GM21423 (cell line): ENCODE data around the gene NECTIN3.
A peak's percentile ranks its signal among the peaks of the same experiment; 100 is the strongest.

Source experiments
- ATAC-seq: cut with Tn5 transposase; IDR thresholded peaks from one replicate; pipeline ENCODE4 v1.9.1; 2021; ENCODE audit warnings: mild to moderate bottlenecking, moderate library complexity; ENCODE audit not compliant: unreplicated experiment

The NECTIN3 gene, protein sequence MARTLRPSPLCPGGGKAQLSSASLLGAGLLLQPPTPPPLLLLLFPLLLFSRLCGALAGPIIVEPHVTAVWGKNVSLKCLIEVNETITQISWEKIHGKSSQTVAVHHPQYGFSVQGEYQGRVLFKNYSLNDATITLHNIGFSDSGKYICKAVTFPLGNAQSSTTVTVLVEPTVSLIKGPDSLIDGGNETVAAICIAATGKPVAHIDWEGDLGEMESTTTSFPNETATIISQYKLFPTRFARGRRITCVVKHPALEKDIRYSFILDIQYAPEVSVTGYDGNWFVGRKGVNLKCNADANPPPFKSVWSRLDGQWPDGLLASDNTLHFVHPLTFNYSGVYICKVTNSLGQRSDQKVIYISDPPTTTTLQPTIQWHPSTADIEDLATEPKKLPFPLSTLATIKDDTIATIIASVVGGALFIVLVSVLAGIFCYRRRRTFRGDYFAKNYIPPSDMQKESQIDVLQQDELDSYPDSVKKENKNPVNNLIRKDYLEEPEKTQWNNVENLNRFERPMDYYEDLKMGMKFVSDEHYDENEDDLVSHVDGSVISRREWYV

DNA sequence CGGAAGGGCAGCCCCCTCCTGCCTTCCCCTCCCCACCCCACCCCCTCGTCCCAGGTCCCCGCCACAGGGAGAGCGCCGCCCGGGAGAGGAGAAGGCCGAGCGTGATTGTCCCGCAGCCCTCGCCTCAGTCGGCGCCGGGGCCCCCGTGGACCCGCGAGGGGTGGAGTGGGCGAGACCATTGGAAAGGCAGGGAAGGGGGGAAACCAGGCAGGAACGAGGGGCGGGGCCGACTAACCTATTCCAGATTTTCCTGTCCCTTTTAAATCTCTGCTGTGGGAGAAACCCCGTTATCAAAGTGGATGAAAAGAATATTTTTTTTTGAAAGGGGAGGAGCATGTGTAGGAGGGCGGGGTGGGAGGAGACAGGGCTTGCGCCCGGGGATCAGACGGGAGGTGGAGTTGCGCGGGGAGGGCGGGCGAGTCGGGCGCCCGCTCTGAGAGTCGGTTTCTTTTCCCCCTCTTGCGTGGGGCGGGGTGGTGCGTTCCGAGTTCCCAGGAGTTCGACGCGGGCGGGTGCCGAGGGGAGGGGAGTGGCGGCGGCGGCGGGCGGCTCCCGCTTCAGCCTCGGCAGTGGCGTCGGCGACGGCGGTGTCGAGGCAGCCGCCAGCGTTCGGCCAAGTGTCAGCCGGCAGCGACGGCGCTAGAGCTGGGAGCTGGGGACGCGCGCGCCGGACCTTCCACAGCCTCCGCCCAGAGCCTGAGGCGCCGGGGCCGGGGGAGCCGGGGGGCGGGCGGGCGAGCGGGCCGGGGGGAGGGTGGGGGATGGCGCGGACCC, at the start of gene NECTIN3:
NECTIN3 (plus strand) TSS at position 560 of the 774 bp plus-strand sequence; CDS start at position 762, 202 bp downstream.
- peak; percentile 83 for ATAC-seq

DNA sequence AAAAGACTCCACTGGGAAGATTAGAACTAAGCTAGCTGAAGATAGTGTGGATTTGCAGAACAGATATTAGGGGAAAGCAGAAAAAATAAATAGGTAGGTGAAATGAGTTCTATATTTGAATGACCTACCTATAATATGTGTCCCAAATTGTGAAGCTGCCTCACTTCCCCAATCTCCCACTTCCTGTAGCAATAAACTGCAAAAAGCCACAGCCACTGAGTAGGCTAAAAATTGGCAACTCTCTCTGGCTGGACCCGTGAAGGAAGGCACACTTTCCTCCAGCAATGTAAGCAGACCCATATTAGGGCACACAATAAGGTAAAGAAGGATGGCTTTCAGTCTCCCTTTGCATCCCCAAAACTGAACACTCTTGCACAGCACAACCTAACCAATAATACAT, 43.7 kb upstream of the NECTIN3 start:
- ATAC-seq, result no peak

DNA sequence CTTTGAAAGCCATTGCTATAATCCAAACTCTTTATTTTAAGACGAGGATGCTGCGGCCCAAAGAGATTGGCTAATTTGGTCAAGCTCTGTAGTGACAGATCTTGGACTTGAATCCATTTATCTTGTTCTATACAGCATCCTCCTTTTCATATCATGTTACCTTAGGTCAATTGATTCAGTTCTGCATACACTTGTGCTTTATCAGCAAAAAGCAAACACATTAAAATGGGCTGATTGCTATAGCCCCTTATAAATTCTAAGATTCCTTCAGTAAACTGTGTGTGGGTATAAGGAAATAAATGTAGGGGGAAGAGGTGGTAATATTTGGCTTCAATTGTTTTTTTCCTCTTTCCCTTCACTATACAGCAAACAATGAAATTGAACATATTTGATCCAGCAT, 40.1 kb upstream of the NECTIN3 start:
- no peak for ATAC-seq

- no peak for ATAC-seq
Measured at GRCh38 chr3:111032677-111033076, 38.9 kb upstream of the NECTIN3 start.

DNA sequence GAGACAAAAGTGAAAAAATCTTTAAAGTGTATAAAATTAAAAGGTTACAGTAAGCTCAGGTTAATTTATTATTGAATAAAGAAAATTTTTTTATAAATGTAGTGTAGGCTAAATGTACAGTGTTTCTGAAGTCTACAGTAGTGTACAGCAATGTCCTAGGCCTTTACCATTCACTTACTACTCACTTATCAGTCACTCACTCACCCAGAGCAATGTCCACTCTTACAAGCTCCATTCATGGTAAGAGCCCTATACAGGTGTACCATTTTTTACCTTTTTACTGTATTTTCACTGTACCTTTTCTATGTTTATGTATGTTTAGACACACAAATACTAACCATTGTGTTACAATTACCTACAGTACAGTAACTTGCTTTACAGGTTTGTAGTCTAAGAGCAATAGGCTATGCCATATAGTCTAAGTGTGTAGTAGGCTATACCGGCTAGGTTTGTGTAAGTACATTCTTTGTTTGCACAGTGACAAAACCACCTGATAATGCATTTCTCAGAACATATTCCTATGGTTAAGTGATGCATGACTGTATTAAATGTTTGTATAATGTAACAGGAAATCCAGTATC, 38.1 kb upstream of the NECTIN3 start:
- ATAC-seq, result no peak

GRCh38 chr3:111035316-111035715, 36.3 kb upstream of the NECTIN3 start:
- no peak for ATAC-seq

- ATAC-seq, result no peak
Measured at GRCh38 chr3:111035902-111036301, 35.7 kb upstream of the NECTIN3 start.

DNA sequence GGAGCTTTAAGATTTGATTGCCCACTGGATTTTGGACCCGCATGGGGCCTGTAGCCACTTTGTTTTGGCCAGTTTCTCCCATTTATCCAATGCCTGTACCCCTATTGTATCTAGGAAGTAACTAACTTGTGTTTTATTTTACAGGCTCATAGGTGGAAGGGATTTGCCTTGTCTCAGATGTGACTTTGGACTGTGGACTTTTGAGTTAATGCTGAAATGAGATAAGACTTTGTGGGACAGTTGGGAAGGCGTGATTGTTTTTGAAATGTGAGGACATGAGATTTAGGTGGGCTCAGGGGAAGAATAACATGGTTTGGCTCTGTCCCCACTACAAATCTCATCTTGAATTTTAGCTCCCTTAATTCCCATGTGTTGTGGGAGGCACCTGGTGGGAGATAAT, 30.7 kb upstream of the NECTIN3 start:
- no peak for ATAC-seq

GRCh38 chr3:111045564-111045963, 26.1 kb upstream of the NECTIN3 start:
- ATAC-seq, result no peak

DNA sequence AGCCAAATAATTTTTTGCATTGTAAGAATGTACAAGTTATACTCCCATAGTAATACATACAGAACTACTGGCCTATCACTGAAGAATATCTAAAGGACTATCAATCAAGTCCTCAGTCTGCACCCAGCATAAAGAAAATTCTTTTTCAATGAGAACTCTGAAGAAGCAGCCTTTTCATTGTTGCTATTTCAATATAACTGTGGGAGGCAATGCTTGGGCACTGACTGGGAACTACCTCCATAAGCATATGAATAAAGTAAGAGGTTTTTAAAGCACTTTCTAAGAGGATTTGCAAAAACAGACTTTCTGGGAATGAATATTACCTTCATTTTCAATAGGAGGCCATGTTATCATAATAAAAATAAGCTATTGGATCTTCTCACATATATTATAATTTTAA, 24.6 kb upstream of the NECTIN3 start:
- ATAC-seq, result no peak

- no peak for ATAC-seq
Measured at GRCh38 chr3:111047812-111048435, 23.7 kb upstream of the NECTIN3 start.

- no peak for ATAC-seq
Measured at GRCh38 chr3:111051354-111051753, 20.3 kb upstream of the NECTIN3 start.

DNA sequence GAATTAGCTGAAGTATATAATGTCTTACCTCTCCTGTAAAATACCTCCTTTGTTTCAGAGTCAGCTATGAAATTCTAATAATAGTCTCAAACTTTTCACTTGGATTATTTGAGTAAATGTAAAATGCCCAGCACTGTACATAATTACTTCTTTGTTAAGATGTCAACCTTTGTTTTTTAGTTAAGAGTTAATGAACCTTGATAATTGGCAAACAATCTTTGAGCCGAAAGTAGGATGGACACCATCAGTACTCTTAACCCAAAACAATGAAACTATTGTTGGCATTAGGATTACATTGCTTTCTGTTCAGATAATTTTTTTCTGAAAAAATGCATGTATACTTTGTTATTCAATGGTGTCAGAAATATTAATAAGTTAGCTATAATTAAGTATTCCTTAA, 3.0 kb upstream of the NECTIN3 start:
- no peak for ATAC-seq

DNA sequence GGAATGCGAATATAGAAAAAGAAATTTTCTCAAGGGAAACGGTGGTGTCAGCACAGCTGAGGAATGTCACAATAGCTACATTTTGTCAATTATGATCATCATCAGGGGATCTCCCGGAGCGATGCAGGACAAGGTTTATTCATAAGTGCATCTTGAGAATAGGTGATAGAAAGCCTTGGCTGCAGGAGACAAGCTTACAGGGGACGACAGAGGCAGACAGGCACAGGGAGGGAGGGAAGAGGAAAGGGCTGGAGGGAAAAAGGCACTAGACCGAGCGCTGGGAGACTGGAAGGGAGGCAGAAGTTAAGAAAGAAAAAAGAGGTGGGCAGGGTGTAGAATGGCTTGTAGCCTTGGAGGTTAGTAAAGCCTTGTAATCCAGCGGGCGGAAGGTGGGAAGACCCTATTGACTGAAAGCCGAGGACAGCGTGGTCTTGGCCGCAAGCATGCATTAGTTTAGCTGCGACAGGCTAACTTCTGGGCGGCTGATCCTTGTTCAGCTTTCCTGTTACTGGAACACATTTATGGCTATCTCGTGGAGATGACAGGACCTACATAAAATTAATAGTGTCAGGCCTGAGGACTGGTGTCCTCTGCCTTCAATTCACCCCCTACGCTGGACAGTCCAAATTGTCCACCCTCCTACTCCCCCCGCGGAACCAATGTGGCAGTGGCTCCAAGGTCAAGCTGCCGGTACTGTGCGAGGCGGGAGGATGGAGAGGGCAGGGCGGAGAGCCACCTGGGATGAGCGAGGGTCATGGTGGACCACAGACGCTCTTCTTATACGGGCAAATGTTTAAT, 1.4 kb upstream of the NECTIN3 start:
- no peak for ATAC-seq

DNA sequence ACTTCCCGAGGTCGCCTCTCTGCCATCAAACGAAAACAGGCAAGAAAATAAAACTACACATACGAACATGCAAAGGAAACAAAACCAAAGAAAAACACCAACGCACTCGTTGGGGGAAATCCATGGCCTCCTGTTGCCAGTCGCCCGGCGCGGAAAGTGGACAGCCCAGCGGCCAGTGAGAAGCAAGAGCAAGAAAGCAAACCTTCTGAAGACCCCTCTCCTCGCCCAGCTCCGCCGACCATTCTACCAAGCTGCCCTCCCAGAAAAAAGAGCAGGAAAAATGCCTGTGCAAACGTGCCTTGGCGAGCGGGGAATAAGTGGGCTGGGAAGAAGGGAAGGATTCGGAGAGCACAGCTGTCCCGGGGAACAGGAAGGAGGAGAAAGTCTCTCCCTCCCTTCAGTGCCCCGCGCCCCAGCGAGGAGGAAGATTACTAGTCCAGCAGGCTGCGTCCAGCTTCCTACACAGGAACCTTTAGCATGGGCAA, 802 bp upstream of the NECTIN3 start:
- no peak for ATAC-seq

- peak; percentile 19 for ATAC-seq
Measured at GRCh38 chr3:111072031-111072921, 660 bp downstream of the NECTIN3 start.

DNA sequence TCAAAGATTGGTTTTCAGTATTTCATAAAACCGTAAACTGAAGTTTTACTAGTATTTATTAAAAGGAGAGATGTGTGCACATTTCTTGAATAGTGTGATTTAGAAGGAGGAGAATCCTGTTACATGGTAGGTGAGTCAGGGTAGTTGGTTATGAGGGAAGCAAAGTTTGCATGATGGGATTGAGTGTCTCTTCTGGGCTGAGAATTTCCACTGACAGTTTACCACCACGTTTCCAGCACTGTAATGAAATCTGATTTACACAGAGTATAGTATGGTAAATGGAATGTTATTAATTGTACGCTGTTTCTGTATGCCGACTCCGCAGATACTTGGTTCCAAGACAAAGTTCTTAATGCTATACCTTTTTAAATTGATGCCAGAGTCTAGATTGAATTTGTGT, 1.6 kb downstream of the NECTIN3 start:
- no peak for ATAC-seq

DNA sequence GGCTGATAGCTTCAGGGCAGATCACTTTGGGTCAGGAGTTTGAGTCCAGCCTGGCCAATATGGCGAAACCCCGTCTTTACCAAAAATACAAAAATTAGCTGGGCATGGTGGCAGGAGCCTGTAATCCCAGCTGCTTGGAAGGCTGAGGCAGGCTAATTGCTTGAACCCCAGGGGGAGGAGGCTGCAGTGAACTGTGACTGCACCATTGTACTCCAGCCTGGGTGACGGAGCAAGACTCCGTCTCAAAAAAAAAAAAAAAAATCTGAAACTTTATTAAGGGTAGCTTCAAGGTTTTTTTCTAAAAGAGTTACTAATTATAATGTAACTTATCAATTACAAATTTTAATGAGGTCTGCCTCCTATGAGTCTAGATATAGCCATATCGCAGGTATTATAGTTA, 5.1 kb downstream of the NECTIN3 start:
- no peak for ATAC-seq

- no peak for ATAC-seq
Measured at GRCh38 chr3:111077369-111077768, 5.8 kb downstream of the NECTIN3 start.
